Endothelial cell of umbilical vein (primary cell): Measurements from ENCODE around the gene ACOT7.

Source experiments
- CTCF ChIP-seq, 2 donors: IDR thresholded peaks; 1 replicate in 1 of 2; 2 replicates in 1 of 2; pipeline ENCODE4 v1.5.1; 2011; ENCODE audit warnings: low read length in 2 of 2, mild to moderate bottlenecking in 2 of 2, moderate library complexity in 2 of 2, control low read depth in 1 of 2, inconsistent platforms in 1 of 2, low read depth in 1 of 2; ENCODE audit not compliant: insufficient read depth in 1 of 2; ENCODE audit errors: extremely low read depth in 1 of 2
- EZH2 ChIP-seq: IDR thresholded peaks from 2 replicates; pipeline ENCODE4 v1.6.1; 2012; ENCODE audit warnings: borderline replicate concordance, low read depth, mild to moderate bottlenecking, moderate library complexity, low read length, inconsistent platforms; ENCODE audit not compliant: severe bottlenecking
- FOS ChIP-seq: IDR thresholded peaks from 2 replicates; pipeline ENCODE4 v1.6.1; 2011; ENCODE audit warnings: mild to moderate bottlenecking, low read length, moderate library complexity, borderline replicate concordance; ENCODE audit not compliant: insufficient read depth
- MYC ChIP-seq: IDR thresholded peaks from one replicate; pipeline ENCODE4 v1.6.1; 2011; ENCODE audit warnings: mild to moderate bottlenecking, low read depth, low read length
- POLR2A ChIP-seq: IDR thresholded peaks from 2 replicates; pipeline ENCODE4 v1.6.1; 2012; ENCODE audit warnings: low read depth, mild to moderate bottlenecking, control low read depth, low read length
- POLR2AphosphoS5 ChIP-seq: IDR thresholded peaks from 2 replicates; pipeline ENCODE4 v1.6.1; 2012; ENCODE audit warnings: low read depth, mild to moderate bottlenecking, control low read depth, low read length, moderate library complexity; ENCODE audit not compliant: insufficient read depth

- TF ChIP-seq EZH2 (no peak), CTCF (IDR thresholded peaks at IDR 0.05; ENCODE audit: extremely low read depth in 1 of 2, insufficient read depth in 1 of 2, low read depth in 1 of 2, low read length in 2 of 2) (no peak), POLR2A (no peak), POLR2AphosphoS5 (no peak), FOS (no peak), MYC (no peak)
These were observed 40.6 kb upstream of the ACOT7 start for GRCh38 chr1:6434186-6434585.
